Activated T-helper 1 cell treated with Interleukin-2 at 50 U/mL for 16 hours (primary cell): ENCODE measurements around the gene MCRS1.
A peak's percentile ranks its signal among the peaks of the same experiment; 100 is the strongest.
"Not testable (repeated sequence)": the region's sequence is repeated elsewhere in the genome, so short reads cannot be mapped to it uniquely, and the experiment has no call there.

Experiments used
- DNase-seq: peaks from one replicate; pipeline ENCODE4 v3.0.0-alpha.2; 2020; ENCODE audit warnings: low read depth

The MCRS1 gene

DNA sequence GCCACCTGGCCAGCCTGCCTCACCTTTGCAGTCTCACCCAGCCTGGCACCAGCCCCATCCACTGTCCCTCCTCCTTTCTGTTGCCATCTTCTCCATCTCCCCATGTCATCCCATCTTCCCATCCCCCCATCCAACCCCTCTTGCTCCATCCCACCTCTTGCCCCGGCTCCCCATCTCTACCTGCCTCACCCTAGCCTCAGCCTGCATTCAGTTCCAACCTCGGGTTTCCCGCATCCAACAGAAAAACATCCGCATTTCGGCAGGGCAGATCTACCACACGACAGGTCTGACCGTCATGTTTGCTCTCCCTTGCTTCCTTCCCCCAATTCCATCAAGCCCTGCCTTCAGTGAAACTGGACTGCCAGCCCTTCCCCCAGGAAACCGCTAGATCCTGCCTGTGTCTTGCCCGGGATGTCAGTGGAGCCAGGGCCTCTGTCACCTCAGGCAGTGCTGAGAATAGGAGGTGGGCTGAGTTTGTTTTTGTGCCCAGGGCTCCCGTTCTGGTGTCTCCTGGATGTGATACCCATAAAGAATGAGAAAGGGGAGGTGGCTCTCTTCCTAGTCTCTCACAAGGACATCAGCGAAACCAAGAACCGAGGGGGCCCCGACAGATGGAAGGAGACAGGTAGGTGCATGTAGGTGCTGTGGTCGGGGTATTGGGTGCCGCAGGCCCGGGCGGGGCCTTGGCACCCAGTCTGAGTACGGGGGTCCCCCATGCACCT, 26.6 kb downstream of the MCRS1 start:
- no peak for DNase-seq

DNA sequence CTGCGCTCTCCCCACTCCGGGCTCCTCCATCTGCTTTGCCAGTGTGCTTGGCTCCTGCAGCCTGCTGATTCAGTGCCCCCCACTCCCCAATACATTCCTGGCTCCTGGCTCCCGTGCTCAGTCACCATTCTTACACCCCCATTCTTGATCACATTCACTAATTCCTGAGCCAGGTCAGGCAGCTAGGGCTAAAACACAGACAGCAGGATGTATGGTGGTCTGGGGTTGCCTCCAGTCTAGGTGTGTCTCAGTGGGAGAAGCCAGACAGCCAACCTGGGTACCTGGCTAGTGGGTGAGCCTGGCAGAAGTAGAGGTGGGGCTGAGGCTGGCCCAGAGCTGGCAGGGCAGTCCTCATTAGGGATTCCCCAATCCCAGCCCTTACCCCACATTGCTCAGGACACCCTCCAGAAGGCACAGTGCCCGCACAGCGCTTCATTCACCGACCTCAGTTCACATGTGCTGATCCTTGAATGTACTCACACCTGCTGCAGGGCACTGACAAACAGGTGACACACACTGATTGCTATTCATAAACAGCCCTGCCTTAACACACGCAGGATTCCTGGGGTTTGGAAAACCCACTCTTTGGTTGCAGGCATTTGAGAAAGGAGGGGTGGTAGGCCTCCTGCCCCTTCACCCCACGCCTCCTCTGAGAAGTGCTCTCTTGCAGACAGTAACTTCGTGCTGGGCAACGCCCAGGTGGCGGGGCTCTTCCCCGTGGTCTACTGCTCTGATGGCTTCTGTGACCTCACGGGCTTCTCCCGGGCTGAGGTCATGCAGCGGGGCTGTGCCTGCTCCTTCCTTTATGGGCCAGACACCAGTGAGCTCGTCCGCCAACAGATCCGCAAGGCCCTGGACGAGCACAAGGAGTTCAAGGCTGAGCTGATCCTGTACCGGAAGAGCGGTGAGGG, 27.5 kb downstream of the MCRS1 start:
- DNase-seq = no peak

- no peak for DNase-seq
Observed at GRCh38 chr12:49539406-49540228, 28.3 kb downstream of the MCRS1 start.

- peak; percentile 87 for DNase-seq
Observed at GRCh38 chr12:49538510-49539403, 29.2 kb downstream of the MCRS1 start, which contains the start of gene KCNH3. KCNH3 (plus strand) TSS chr12:49539030; CDS start chr12:49539417, 387 bp downstream.

- DNase-seq = no peak
Observed at GRCh38 chr12:49537752-49538509, 30.0 kb downstream of the MCRS1 start.

DNA sequence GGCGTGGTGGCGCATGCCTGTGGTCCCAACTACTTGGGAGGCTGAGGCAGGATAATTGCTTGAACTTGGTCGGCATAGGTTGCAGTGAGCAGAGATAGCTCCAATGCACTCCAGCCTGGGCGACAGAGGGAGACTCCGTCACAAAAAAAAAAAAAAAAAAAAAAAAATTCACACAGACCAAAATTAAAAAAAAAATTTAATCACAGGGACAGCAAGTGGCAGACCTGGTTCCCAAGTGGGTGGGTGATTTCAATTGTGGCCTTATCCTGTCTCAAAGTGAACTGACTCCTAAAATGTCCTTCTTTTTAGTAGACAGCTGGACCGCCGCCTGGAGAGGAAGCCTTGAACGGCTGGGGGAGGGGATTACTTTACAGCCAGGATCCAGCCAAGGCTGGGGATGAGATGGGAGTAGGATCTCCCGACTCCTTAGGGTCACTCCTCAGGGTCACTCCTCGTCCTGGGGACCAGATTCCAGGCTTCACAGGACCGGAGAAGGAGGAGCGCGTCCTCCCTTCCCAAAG, 30.7 kb downstream of the MCRS1 start:
- DNase-seq = no peak

DNA sequence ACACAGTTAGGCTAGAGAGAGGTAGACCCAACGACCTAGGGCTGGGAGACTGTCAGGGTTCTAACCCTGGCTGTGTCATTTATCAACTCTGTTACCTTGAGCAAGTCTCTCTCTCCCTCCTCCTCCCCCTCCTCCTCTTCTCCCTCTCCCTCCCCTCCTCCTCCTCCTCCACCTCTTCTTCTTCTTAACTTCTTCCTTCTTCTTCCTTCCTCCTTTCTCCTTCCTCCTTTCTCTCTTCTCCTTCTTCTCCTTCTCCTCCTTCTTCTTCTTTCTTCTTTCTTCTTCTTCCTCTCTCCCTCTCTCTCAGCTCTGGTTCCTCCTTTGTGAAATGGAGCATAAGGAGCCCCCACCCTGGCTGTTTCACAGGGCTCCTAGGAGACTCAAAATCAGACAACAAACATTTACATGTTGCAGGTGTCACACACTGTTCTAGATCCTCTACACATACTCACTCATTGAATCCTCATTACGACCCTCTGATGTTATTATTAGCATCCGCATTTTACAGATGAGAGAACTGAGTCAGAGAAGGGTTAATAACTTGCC, 31.3 kb downstream of the MCRS1 start:
- DNase-seq = no peak

- DNase-seq = no peak
Observed at GRCh38 chr12:49535921-49536525, 31.9 kb downstream of the MCRS1 start.

- no peak for DNase-seq
Observed at GRCh38 chr12:49534731-49535278, 33.1 kb downstream of the MCRS1 start.

DNA sequence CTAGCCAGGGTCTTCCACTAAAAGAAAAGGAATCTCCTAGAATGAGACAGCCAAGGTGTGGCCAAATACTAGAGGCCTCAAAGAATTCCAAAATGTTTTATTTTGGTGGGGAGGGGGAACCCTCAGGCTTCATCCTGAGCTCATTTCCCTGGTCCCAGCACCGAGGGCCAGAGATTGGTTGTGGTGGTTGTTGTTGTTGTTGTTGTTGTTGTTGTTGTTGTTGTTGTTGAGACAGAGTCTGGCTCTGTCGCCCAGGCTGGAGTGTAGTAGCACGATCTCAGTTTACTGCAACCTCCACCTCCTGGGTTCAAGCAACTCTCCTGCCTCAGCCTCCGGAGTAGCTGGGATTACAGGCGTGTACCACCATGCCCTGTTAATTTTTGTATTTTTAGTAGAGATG, 33.8 kb downstream of the MCRS1 start:
- DNase-seq = not testable (repeated sequence)

DNA sequence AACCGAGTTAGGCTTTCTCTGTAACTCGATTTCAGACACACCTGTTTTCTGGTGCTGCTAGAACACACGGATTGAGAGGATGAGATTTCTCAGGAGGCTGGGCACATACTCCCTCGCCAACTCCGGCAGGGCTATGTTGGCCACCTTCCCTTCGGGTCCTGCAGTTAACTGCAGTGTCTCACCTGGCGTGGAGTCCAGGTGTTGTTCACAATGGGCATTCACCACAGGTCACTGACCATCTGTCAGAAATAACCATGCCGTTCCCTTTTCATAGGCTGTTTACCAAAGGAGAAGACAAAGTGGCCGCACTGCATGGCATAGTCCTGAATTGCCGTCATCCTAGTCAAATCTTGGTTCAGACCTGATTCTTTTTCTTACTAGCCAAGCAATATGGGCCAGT, 34.6 kb downstream of the MCRS1 start:
- no peak for DNase-seq

DNA sequence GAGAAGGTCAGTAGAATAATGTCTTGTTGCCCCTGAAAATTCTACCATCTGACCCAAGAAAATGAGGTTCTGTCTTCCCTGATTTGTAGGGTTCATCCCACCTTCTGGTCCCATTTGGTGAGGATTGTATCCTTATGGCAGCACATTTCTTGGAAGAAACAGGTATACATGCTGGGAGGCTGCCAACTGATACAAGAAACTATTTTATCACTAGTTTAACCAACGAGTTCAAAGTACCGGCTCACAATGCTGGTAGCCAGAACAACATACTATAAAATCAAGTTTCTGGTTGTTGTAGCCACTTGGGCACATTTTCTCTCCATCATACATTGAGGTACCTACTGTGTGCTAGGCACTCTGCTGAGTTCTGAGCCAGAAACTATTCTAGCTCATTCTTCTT, 36.2 kb downstream of the MCRS1 start:
- DNase-seq = no peak

GRCh38 chr12:49529414-49529813, 38.5 kb downstream of the MCRS1 start:
- DNase-seq = no peak

GRCh38 chr12:49527361-49528130, 40.4 kb downstream of the MCRS1 start:
- no peak for DNase-seq

GRCh38 chr12:49525942-49526341, 42.0 kb downstream of the MCRS1 start:
- DNase-seq = no peak

GRCh38 chr12:49524660-49525324, 43.1 kb downstream of the MCRS1 start:
- DNase-seq = no peak

DNA sequence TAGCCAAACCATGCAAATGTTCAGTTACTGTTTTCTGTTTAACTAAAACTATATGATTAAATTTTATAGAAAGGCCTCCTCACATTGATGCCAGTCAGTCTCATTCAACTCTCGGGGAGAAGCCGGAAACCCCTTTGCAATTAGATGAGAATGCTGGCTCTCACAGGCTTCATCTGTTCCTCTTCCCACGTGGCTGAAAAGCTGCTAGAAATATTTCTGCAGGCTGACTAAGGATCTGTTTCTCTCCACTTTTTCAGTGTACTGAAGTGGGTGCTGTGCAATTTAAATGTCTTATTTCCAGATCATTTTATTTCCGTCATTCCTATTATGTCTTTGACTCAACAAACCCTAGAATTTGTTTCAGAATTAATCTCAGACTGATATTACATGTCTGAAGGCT, 46.6 kb downstream of the MCRS1 start:
- DNase-seq = no peak

GRCh38 chr12:49519574-49519936, 48.4 kb downstream of the MCRS1 start:
- no peak for DNase-seq
